Right lobe of liver (tissue), 6 donors: Measurements from ENCODE around the gene OR2T3. TPM values are rescaled to one million over a fixed set of nuclear protein-coding genes. Genes with fewer than 3 reads are reported as not detected.
"Not testable (repeated sequence)": the region's sequence is repeated elsewhere in the genome, so short reads cannot be mapped to it uniquely, and the experiment has no call there.

Experiments
- ATAC-seq, 4 donors: fragments of 200-7000 bp; cut with Tn5 transposase; one replicate each; pipeline ENCODE4 v1.9.1; 2020; ENCODE audit warnings: mild to moderate bottlenecking in 4 of 4, moderate library complexity in 4 of 4
- DNase-seq, 3 donors: peaks; one replicate each; pipeline ENCODE4 v3.0.0-alpha.2; 2020
- H3K27ac ChIP-seq, 3 donors: fragments of 200-600 bp; one replicate each; pipeline ENCODE4 v1.8.0; 2022
- H3K27me3 ChIP-seq, 2 donors: fragments of 200-600 bp; one replicate each; pipeline ENCODE4 v1.8.0; 2022
- H3K36me3 ChIP-seq, 4 donors: fragments of 200-600 bp; sonication (generic) in 1 of 4; one replicate each; pipeline versions ENCODE4 v1.5.1 to v1.8.0; 2017 to 2022; ENCODE audit warnings: control low read depth in 1 of 4
- H3K4me1 ChIP-seq, 4 donors: fragments of 200-600 bp; sonication (generic) in 1 of 4; one replicate each; pipeline versions ENCODE4 v1.5.1 to v1.8.0; 2017 to 2022; ENCODE audit warnings: control low read depth in 1 of 4
- H3K4me3 ChIP-seq, 3 donors: fragments of 200-600 bp; one replicate each; pipeline ENCODE4 v1.8.0; 2022
- H3K9me3 ChIP-seq, 4 donors: fragments of 200-600 bp; sonication (generic) in 1 of 4; one replicate each; pipeline versions ENCODE4 v1.5.1 to v1.8.0; 2017 to 2022; ENCODE audit warnings: control low read depth in 1 of 4
- WGBS: methylation state at CpG from one replicate; pipeline ENCODE4 v1.1.6; 2018; ENCODE audit warnings: low coverage, low lambda C conversion rate; ENCODE audit not compliant: insufficient coverage; ENCODE audit errors: missing lambda C conversion rate; 5-methylcytosine and 5-hydroxymethylcytosine counted together
- intact Hi-C, 2 donors: fragments of 100-400 bp; cut with DNase I; formaldehyde crosslinking; loops; one replicate each; pipeline versions ENCODE4 v1.11.2 to v1.14.1; 2022
- long read RNA-seq: library from polyadenylated mRNA; unstranded; transcript quantifications from one replicate; pipeline ENCODE4 v2.0.0, GENCODE V29; 2019
- total RNA-seq, 6 experiments: library from RNA; depleted of rRNA in 2 of 6; stranded (reverse); fragments of >200 nt in 2 of 6; fragmentation: NEBNext Ultra II Directional in 3 of 6; extraction: Animal tissue kit (Norgen Biotek cat#: 25700) in 3 of 6; gene quantifications; one replicate each; pipeline versions ENCODE4 v1.1.0 to v1.2.4, GENCODE V29; 2016 to 2023
- donor health status: DM: no; HTN: yes; CAD: no.
- donor health status: DM: no; HTN: no; CAD: no.
- donor health status: DM: no; HTN: no; CAD: no.
- donor health status: DM: no; HTN: yes; CAD: no.
- donor health status: DM: no; HTN: yes; CAD: no.

OR2T3 gene, protein sequence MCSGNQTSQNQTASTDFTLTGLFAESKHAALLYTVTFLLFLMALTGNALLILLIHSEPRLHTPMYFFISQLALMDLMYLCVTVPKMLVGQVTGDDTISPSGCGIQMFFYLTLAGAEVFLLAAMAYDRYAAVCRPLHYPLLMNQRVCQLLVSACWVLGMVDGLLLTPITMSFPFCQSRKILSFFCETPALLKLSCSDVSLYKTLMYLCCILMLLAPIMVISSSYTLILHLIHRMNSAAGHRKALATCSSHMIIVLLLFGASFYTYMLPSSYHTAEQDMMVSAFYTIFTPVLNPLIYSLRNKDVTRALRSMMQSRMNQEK
- total RNA-seq = not detected
- long read RNA-seq = 0 reads

DNA sequence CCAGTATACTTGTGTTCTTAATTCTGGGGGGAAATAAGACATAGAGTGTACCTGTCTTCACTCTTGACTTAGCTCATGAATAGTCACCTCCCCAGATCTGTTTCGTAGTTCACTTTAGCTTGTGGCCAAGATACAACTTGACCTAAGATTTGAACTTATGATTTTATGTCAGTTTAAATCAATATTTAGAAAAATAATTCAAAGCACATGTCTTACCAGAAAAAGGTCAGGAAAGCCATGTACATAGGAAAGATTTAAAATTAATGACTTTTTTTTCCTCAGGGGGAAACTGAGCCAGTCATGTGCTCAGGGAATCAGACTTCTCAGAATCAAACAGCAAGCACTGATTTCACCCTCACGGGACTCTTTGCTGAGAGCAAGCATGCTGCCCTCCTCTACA lies at the start of gene OR2T3:
Gene OR2T3 (plus strand): TSS at position 301 of the 400 bp plus-strand sequence. CDS start 0 bp downstream, at position 301.
- H3K27me3 ChIP-seq, H3K27ac ChIP-seq, H3K4me1 ChIP-seq, H3K4me3 ChIP-seq, ATAC-seq, H3K36me3 ChIP-seq, DNase-seq, intact Hi-C loops, H3K9me3 ChIP-seq: not testable (repeated sequence)
- WGBS = 33% methylated on average over 1 of the region's 2 CpGs

DNA sequence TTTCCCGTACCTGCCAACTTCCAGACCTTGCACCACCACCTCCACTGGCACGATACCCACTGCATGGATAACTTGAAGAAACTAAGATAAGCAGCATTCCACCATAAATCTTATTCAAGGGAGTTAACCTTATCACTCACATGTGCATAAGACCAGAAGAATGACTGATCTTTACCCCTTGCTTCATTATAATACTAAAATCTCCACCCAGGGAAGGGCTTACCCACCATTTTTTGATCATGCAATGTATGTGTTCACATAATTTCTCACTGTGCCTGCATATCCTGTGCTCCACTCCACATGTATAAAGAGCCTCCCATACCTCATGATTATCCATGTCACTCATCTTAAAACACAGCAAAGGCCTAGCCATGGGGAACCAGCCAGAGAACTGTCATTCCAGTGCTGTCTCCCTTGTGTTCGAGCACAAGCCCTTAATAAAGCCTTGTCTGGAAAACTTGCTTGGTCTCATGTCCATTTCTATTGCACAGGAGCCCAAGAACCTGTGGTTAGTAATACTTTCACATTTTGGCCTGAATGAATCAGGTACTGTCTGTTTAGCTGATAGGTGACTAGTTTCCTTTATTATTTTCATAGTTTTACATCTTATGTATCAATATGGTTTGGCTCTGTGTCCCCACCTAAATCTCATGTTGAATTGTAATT lies 45.5 kb upstream of the OR2T3 start:
- H3K27me3 ChIP-seq, H3K36me3 ChIP-seq, ATAC-seq, H3K4me1 ChIP-seq, H3K9me3 ChIP-seq, intact Hi-C loops, H3K4me3 ChIP-seq, H3K27ac ChIP-seq, DNase-seq: not testable (repeated sequence)
- 32% methylated on average over 3 of the region's 3 CpGs for WGBS

DNA sequence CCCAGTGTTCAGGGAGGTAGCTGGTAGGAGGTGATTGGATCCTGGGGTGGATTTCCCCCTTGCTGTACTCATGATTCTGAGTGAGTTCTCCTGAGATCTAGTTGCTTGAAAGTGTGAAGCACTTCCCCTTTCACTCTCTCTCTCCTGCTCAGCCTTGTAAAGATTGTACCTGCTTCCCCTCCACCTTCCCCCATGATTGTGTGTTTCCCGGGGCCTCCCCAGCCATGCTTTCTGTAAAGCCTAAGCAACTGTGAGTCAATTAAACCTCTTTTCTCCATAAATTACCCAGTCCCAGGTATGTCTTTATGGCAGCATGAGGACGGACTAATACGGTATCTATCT lies 45.0 kb upstream of the OR2T3 start:
- H3K4me3 ChIP-seq, ATAC-seq, H3K27ac ChIP-seq, intact Hi-C loops, H3K9me3 ChIP-seq, H3K4me1 ChIP-seq, H3K27me3 ChIP-seq, DNase-seq, H3K36me3 ChIP-seq: not testable (repeated sequence)
- WGBS = 57% methylated on average over 3 of the region's 3 CpGs

DNA sequence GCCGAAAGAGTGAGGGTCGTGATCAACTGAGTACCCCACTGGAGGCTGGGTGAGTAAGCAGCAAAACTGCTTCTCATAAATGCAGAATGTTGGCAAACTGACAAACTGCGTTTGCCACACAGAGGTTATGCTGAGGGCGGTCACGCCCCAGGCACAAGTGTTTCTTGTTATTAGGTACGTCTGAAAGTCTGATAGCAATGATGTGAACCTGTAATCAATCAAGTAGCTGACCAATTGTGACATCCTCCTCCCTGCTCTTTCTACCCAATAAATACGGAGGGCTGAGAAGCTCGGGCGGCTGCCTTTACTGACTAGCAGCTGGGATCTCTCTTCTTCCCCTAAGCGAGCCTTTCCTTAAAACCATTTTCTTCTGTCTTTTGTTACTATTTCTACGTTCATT lies 41.5 kb upstream of the OR2T3 start:
- H3K36me3 ChIP-seq, H3K4me1 ChIP-seq, ATAC-seq, intact Hi-C loops, H3K4me3 ChIP-seq, H3K9me3 ChIP-seq, H3K27me3 ChIP-seq, DNase-seq, H3K27ac ChIP-seq: not testable (repeated sequence)
- WGBS = 41% methylated on average over 8 of the region's 11 CpGs

DNA sequence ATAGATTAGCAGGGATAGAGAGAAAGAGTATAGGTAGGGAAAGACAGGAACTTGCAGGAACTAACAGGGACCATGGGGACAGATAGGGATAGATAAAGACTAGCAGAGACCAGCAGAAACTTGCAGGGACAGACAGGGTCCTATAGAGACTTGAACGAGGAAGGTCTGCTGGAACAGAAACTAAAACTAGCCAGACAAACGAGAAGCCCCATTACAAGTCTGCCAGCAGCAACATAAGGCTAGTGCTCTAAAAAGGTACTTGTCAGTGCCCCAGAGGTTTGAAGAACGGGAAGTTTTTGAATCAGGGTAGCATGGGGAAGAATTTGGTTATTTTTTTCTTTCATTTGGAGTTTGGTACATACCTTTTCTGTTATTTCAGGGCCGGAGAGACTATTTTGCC lies 41.0 kb upstream of the OR2T3 start:
- H3K36me3 ChIP-seq, H3K27me3 ChIP-seq, H3K4me1 ChIP-seq, intact Hi-C loops, H3K9me3 ChIP-seq, DNase-seq, H3K27ac ChIP-seq, H3K4me3 ChIP-seq, ATAC-seq: not testable (repeated sequence)
- 12% methylated on average over 4 of the region's 4 CpGs for WGBS

DNA sequence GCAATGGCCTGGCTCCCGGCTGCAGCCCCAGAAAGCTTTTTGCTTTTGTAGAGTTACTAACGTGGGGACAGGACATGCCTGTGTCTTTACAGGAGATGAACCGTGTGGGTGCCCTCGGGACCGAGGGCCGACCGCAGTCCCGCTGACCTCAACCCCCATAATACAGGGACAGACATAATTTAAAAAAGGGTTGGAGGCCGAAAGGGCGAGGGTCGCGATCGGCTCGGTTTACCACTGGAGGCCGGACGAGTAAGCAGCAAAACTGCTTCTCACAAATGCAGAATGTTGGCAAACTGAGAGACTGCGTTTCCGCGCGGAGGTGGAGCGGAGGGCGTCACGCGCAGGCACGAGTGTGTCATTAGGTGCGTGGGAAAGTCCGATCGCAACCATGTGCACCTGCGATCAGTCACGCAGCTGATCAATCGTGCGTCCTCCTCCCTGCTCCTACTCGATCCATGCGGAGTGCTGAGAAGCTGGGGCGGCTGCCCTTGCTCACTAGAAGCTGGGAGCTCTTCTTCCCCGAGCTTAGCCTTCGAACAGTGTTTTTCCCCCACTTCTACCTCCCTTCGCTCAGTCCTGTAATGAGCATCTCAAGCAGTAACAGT lies 39.2 kb upstream of the OR2T3 start:
- H3K4me3 ChIP-seq, H3K4me1 ChIP-seq, H3K27me3 ChIP-seq, intact Hi-C loops, ATAC-seq, H3K9me3 ChIP-seq, H3K27ac ChIP-seq, DNase-seq, H3K36me3 ChIP-seq: not testable (repeated sequence)
- 83% methylated on average over 22 of the region's 38 CpGs for WGBS

DNA sequence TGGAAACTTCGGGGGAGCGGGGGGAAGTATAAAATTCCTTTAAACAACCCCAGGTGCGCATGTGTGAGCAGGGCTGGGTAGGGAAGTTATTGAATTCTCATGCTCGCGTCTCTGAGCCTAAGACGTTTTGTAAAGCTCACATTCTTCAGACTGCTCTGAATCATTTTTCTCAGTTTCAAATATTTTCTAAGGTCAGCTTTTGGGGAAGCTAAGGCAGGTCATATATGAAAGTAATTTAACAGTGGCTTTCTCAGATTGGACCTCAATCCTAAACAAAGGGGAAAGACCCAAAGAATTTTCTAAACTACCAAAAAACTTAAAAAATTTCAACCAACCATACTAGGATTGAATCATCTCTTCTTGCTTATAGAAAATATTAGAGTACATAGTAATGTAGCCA lies 38.2 kb upstream of the OR2T3 start:
- H3K9me3 ChIP-seq, H3K4me3 ChIP-seq, DNase-seq, intact Hi-C loops, H3K27ac ChIP-seq, H3K27me3 ChIP-seq, ATAC-seq, H3K36me3 ChIP-seq, H3K4me1 ChIP-seq: not testable (repeated sequence)
- 64% methylated on average over 5 of the region's 6 CpGs for WGBS

DNA sequence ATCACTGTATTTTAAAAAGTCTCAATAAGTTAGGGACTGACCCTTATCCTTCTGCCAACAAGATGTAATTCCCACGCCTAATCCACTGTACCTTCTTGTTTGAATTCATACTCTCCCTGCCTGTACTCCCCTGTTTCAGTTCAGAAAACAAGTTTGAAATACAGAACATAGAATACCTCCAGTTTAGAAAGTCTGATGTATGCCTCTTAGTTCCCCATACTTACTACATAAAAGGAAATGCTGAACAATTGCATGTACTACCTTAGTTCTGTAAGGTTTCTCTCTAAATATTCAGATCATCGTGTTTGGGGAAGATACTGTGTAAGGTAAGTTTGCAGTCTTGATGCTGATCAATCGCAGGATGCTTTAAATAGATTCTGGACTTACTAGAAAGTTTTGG lies 36.8 kb upstream of the OR2T3 start:
- WGBS = 37% methylated on average over 3 of the region's 3 CpGs
- H3K9me3 ChIP-seq, H3K27me3 ChIP-seq, DNase-seq, intact Hi-C loops, H3K27ac ChIP-seq, H3K4me1 ChIP-seq, H3K36me3 ChIP-seq, H3K4me3 ChIP-seq, ATAC-seq: not testable (repeated sequence)

DNA sequence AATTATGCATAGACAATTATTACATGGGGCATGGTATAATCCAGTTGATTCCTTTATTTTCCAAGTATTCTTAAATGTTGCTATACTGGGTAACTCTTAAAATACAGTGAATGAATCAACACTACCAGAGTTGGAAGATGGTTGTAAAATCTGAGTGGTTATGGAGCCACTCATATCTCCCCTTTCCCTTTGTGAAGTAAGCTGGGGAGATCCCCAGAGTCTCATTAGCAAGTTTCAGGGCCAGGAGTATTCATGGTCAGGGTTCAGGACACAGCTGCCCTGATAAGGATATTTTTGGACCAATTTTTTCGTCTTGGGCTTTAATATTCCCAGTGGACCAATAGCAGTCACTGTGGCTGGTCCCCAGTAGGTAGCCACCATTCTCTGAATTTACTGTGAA lies 34.5 kb upstream of the OR2T3 start:
- H3K4me3 ChIP-seq, intact Hi-C loops, H3K9me3 ChIP-seq, H3K36me3 ChIP-seq, H3K27ac ChIP-seq, H3K4me1 ChIP-seq, DNase-seq, ATAC-seq, H3K27me3 ChIP-seq: not testable (repeated sequence)
- 67% methylated on average over 1 of the region's 1 CpG for WGBS

DNA sequence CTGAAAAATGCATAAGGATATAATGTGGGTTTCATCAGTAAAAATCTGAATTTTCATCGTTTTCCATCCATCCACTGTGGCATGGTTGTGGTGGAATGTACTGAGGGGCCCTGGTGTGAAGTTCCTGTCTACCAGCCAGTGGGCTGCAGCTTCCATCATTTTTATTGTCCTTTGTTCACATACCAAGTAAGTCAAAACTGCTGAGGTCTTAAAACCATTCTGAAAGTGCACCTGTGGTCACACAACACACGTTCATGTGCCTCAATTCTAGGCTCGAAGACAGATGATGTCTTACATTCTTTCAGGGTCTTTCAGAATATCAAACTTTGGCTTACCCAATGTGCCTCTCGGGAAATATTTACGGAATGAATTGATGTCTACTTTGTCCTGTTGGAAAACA lies 33.9 kb upstream of the OR2T3 start:
- ATAC-seq = not testable (repeated sequence)

DNA sequence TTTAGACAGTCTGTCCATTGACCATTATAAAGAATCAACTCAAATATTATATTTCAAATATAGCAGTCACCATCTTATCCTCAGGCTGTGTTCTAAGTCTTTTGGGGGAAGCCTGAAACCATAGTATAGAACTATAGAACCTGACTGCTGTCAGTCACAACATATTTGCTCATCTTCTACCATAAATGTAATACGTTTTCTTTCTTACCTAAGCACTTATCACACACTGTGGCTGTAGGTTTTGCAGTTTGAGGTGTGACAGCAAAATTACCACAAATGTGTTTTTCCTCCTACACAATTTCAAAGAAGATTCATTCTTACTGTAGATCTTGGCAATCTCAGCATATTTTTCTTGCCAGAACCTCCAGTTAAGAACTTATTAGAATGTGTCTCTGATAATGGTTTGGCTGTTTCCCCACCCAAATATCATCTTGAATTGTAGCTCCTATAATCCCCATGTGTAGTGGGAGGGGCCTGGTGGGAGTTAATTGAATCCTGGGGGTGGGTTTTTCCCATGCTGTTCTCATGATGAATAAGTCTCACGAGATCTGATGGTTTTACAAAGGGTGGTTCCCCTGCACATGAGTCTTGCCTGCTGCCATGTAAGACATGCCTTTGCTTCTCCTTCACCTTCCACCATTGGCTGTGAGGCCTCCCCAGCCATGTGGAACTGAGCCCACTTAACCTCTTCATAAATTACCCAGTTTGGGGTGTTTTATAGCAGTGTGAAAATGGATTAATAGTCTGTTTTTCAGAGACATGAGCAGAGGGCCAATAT lies 30.5 kb upstream of the OR2T3 start:
- H3K4me3 ChIP-seq, H3K9me3 ChIP-seq, ATAC-seq, H3K4me1 ChIP-seq, H3K27me3 ChIP-seq, H3K36me3 ChIP-seq, intact Hi-C loops, DNase-seq, H3K27ac ChIP-seq: not testable (repeated sequence)
- WGBS = 13% methylated on average over 1 of the region's 2 CpGs

More for the DNA sequence above, 33.9 kb upstream of the OR2T3 start:
- H3K9me3 ChIP-seq, H3K27ac ChIP-seq, H3K27me3 ChIP-seq, H3K4me1 ChIP-seq, intact Hi-C loops, H3K4me3 ChIP-seq, DNase-seq, H3K36me3 ChIP-seq: not testable (repeated sequence)
- 41% methylated on average over 5 of the region's 5 CpGs for WGBS
